ENCODE data around the gene TSEN54. TPM values are rescaled to one million over a fixed set of nuclear protein-coding genes. Genes with fewer than 3 reads are reported as not detected.
"Not testable (repeated sequence)": the region's sequence is repeated elsewhere in the genome, so short reads cannot be mapped to it uniquely, and the experiment has no call there.

The TSEN54 gene
- total RNA-seq, 2 experiments from 2014 or later, result 76.6 to 77.8 TPM

DNA sequence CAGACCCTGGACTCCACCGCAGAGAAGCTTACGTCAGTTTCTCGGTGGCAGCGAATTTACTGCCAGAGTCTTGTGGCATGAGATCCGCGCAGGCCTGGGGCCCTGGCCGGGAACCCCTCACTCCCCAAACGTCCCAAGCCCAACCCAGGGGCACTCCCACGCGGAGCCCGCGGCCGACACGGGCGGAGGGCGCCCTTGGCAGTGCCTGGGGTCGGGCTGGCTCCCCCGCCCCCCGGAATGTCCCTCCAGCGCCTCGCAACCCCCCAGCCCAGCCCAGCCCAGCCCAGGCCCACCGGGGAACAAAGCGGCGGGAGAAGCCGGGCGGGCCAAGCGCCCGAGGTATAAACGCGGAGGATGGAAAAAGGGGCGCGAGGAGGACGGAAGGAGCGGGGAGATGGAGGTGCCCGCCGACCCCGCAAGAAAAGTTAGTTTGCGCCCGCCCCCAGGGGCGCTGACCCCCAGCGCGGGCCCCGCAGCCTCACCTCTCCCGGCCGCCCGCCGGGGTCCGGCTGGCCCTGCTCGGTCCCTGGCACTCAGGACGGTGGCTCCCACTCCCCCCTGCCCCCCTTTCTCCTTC is 1.3 kb upstream of the TSEN54 start:
- POLR2A ChIA-PET, result interaction anchor here (1.0 kb wide), 1 partner anchor 59 kb away, joined by 3 read pairs; the partner anchor contains the start of gene TMEM94
- Mint-ChIP-seq H3K27ac (no peak overlapping the region), H3K27me3 (ENCODE audit: low read depth) (peaks cover 3% of the 10 kb centered on the region), H3K36me3 (ENCODE audit: low read depth) (peaks cover 19% of the 10 kb centered on the region), H3K4me1 (ENCODE audit: low read depth) (peaks cover 28% of the 10 kb centered on the region), H3K9me3 (ENCODE audit: insufficient read depth) (no peaks in the 10 kb centered on the region), H3K4me3 (peak overlapping the region; percentile 76)
- no peak for ATAC-seq
- CTCF ChIA-PET, result interaction anchor here (0.6 to 0.9 kb wide), 2 partner anchors 10 to 88 kb away, joined by 3 read pairs; no protein-coding TSS in a partner anchor
- no peak for DNase-seq

DNA sequence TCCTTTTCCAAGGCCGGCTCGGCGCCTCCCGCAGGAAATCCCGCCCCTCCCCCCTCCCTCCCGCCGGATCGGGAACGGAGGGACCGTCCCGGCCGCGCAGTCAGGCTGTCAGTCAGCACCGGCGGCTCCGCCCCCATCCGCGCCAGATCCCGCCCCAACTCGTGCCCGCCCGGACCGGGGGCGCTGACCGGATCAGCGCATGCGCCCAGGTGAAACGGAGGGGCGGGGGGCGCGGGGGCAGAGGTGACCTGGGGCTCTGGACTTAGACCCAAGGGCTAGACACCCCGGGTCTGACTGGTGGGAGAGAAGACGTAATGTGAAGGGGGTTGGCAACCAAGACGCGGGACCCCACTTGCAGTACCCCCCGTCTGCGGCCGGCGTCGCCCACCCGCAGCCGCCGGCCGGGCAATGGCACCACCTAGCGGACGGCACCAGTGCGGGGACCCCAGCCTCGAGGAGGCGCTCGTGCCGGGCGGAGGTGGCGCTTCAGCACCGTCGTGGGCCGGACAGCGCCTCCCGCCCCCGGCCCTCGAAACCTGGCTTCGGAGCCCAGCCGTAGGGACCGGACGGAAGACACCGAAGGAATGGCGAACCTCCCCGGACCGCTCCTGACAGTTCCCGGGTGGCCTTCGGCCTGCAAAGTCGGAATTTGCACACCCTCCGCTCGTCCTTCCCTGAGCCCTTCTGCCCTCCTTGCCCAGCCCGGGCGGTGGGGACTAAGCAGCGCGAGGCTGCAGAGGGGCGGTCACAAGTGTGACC is 653 bp upstream of the TSEN54 start, which contains the start of gene CASKIN2:
Gene CASKIN2 (minus strand): TSS at position 42 of the 759 bp plus-strand sequence. CDS start 1,733 bp downstream, outside the sequence.
- Mint-ChIP-seq H3K27me3 (ENCODE audit: low read depth) (peaks cover 3% of the 10 kb centered on the region), H3K9me3 (ENCODE audit: insufficient read depth) (no peaks in the 10 kb centered on the region), H3K27ac (peak within 1 kb of the TSS; percentile 52), H3K4me1 (ENCODE audit: low read depth) (peaks cover 28% of the 10 kb centered on the region), H3K36me3 (ENCODE audit: low read depth) (peaks cover 20% of the 10 kb centered on the region), H3K4me3 (peak within 1 kb of the TSS; percentile 76)
- POLR2A ChIA-PET, result interaction anchor here (1.0 to 3.1 kb wide), 9 partner anchors 11 to 245 kb away, joined by 3 to 15 read pairs (median 6); partner anchors contain the start of genes GRB2, MIF4GD, MYO15B and RECQL5
- DNase-seq (peak; percentile 83), ATAC-seq (peak; percentile 54)
- CTCF ChIA-PET, result interaction anchor here (0.7 to 3.3 kb wide), 34 partner anchors 9 to 255 kb away, joined by 3 to 26 read pairs (median 4); partner anchors contain the start of genes GALK1, LLGL2, MIF4GD and MYO15B

DNA sequence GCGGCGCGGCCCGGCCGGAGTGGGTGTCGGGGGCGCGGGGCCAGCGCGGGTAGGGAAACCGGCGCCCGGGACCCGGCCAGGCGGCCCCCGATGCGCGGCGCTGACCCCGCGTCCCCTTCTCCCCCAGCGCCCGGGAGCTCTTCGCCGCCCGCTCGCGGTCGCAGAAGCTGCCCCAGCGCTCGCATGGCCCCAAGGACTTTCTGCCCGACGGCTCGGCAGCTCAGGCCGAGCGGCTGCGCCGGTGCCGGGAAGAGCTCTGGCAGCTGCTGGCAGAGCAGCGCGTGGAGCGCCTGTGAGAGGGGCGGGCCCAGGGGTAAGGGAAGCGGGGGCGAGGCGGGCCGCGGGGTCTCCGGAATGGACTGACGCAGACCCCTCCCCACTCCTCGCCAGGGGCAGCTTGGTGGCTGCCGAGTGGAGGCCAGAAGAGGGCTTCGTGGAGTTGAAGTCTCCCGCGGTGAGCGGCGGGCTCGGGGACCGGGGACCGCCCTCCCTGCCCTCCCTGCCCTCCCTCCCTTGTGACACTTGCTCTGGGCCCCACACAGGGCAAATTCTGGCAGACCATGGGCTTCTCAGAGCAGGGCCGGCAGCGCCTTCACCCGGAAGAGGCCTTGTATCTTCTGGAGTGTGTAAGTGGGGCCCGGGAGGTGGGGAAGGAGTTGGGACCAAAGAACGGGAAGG is 430 bp downstream of the TSEN54 start:
- ATAC-seq, result peak; percentile 15
- peak overlapping the region; percentile 97 for H3K27ac Mint-ChIP-seq

DNA sequence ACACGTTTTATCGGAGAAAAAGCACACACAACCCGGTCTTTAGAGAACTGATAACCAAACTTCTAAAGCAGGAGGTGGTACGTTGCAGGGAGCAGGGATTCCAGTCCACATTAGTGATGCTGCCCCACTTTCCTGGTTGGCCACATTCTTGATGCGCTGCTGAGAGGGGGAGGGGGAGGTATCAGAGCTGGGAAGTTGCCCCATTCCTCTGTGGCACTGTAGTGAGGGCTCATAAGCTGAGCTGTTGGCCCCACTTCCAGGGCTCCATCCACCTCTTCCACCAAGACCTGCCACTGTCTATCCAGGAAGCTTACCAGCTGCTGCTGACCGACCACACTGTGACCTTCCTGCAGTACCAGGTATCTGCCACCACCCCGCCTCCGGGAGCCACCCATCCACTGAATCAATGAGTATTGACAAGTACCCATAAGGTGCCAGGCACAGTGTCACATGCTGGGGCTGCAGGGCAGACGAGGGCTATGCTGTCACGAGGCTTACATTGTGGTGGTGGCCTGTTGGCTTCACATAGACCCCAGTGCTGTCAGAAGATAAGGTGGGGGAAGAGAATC is 1.1 kb downstream of the TSEN54 start:
- Mint-ChIP-seq H3K9me3 (ENCODE audit: insufficient read depth) (no peaks in the 10 kb centered on the region), H3K36me3 (ENCODE audit: low read depth) (peaks cover 33% of the 10 kb centered on the region), H3K4me1 (ENCODE audit: low read depth) (peaks cover 28% of the 10 kb centered on the region), H3K27me3 (ENCODE audit: low read depth) (peaks cover 3% of the 10 kb centered on the region), H3K4me3 (peak overlapping the region; percentile 89), H3K27ac (peak overlapping the region; percentile 97)
- peak; percentile 50 for DNase-seq
- ATAC-seq, result no peak
- POLR2A ChIA-PET, result interaction anchor here (0.7 to 3.1 kb wide), 7 partner anchors 10 to 257 kb away, joined by 3 to 15 read pairs (median 5); partner anchors contain the start of genes GRB2, SLC25A19 and TMEM94
- CTCF ChIA-PET, result interaction anchor here (1.0 to 3.3 kb wide), 16 partner anchors 10 to 228 kb away, joined by 3 to 26 read pairs (median 6); partner anchors contain the start of genes SLC25A19, SMIM5 and TMEM94

More for the DNA sequence above, 430 bp downstream of the TSEN54 start:
- peak overlapping the region; percentile 89 for H3K4me3 Mint-ChIP-seq
- H3K27me3 Mint-ChIP-seq (ENCODE audit: low read depth), result peaks cover 3% of the 10 kb centered on the region
- ChIA-PET CTCF (interaction anchor here (0.6 to 3.3 kb wide), 43 partner anchors 8 to 266 kb away, joined by 3 to 26 read pairs (median 4); partner anchors contain the start of genes GALK1, GRB2, LLGL2 and MIF4GD), POLR2A (interaction anchor here (1.0 to 3.1 kb wide), 10 partner anchors 10 to 256 kb away, joined by 3 to 15 read pairs (median 5); partner anchors contain the start of genes GGA3, GRB2, MIF4GD and MYO15B)
- peaks cover 28% of the 10 kb centered on the region for H3K36me3 Mint-ChIP-seq (ENCODE audit: low read depth)
- peaks cover 28% of the 10 kb centered on the region for H3K4me1 Mint-ChIP-seq (ENCODE audit: low read depth)
- peak; percentile 45 for DNase-seq
- no peaks in the 10 kb centered on the region for H3K9me3 Mint-ChIP-seq (ENCODE audit: insufficient read depth)

DNA sequence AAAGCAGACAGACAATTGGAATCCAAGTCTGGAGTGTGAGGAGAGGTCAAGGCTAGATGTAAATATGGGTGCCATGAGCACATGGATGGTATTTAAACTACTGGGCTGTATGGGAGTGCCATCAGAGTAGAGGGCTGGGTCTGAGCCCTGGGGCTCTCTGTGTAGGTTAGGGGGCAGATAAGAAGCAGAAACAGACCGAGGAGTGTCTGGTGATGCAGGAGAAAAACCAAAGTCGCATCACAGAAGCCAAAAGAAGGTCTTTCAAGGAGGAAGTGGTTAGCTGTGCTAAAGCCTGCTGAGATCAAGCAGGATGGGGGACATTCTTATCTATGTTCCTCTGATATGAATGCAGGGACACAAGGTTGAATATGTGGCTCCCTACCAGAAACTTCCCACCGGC is 1.9 kb downstream of the TSEN54 start:
- POLR2A ChIA-PET, result interaction anchor here (0.7 to 3.1 kb wide), 8 partner anchors 9 to 258 kb away, joined by 3 to 15 read pairs (median 3); partner anchors contain the start of genes MYO15B, SLC25A19 and TMEM94
- peaks cover 29% of the 10 kb centered on the region for H3K4me1 Mint-ChIP-seq (ENCODE audit: low read depth)
- ATAC-seq (peak; percentile 53), DNase-seq (peak; percentile 84)
- peak overlapping the region; percentile 97 for H3K27ac Mint-ChIP-seq
- CTCF ChIA-PET, result interaction anchor here (0.6 to 3.3 kb wide), 12 partner anchors 9 to 235 kb away, joined by 3 to 26 read pairs (median 5); partner anchors contain the start of genes SLC25A19 and SMIM5
- H3K4me3 Mint-ChIP-seq, result peak overlapping the region; percentile 89
- no peaks in the 10 kb centered on the region for H3K9me3 Mint-ChIP-seq (ENCODE audit: insufficient read depth)
- peaks cover 3% of the 10 kb centered on the region for H3K27me3 Mint-ChIP-seq (ENCODE audit: low read depth)
- peaks cover 38% of the 10 kb centered on the region for H3K36me3 Mint-ChIP-seq (ENCODE audit: low read depth)

DNA sequence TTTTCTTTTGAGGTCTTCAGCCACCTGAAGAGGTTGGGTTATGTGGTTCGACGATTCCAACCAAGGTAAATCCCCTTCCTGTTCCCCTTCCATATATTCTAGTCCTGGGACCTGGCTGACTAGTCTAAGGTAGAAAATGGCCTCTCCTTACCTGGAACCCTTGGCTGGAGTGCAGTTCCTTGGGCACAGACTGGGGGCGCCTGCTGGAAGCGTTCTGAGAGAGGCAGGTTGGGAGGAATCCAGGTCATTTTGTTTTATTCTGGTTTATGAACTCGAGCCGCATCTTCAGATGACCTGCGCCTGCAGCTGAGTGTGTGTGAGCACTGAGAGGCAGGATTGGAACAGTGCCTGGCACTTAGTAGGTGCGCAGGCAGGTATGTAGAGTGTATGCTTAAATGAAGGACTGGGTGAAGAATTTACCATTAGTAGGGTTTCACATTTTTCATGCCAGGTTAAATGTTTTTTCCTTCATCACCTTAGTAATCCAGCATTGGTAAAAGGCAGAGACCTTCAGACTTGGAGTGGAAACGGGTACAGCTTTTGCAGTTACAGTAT is 2.7 kb downstream of the TSEN54 start:
- ChIA-PET POLR2A (interaction anchor here (1.0 to 1.2 kb wide), 2 partner anchors 13 to 16 kb away, joined by 3 to 5 read pairs; no protein-coding TSS in a partner anchor), CTCF (interaction anchor here (0.7 to 3.3 kb wide), 7 partner anchors 15 to 234 kb away, joined by 3 to 26 read pairs (median 4); partner anchors contain the start of gene SMIM5)
- peaks cover 44% of the 10 kb centered on the region for H3K36me3 Mint-ChIP-seq (ENCODE audit: low read depth)
- DNase-seq (no peak), ATAC-seq (no peak)
- peaks cover 1% of the 10 kb centered on the region for H3K27me3 Mint-ChIP-seq (ENCODE audit: low read depth)
- peak overlapping the region; percentile 89 for H3K4me3 Mint-ChIP-seq
- H3K9me3 Mint-ChIP-seq (ENCODE audit: insufficient read depth), result no peaks in the 10 kb centered on the region
- H3K27ac Mint-ChIP-seq, result peak overlapping the region; percentile 97
- peaks cover 30% of the 10 kb centered on the region for H3K4me1 Mint-ChIP-seq (ENCODE audit: low read depth)

DNA sequence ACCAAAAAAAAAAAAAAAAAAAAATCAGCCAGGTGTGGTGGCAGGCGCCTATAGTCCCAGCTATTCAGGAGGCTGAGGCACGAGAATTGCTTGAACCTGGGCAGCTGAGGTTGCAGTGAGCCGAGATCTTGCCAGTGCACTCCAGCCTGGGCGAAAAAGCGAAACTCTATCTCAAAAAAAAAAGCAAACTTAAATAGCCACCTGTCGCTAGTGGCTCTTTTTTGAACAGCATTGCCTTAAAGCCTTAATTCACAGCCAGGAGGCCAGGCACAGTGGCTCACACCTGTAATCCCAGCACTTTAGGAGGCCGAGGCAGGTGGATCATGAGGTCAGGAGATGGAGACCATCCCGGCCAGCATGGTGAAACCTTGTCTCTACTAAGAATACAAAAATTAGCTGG is 4.1 kb downstream of the TSEN54 start:
- not testable (repeated sequence) for DNase-seq; H3K4me3 Mint-ChIP-seq; H3K27me3 Mint-ChIP-seq (ENCODE audit: low read depth); ATAC-seq; H3K27ac Mint-ChIP-seq; H3K9me3 Mint-ChIP-seq (ENCODE audit: insufficient read depth)
- ChIA-PET POLR2A (interaction anchor here (1.1 kb wide), 1 partner anchor 15 kb away, joined by 3 read pairs; no protein-coding TSS in a partner anchor), CTCF (interaction anchor here (1.5 kb wide), 1 partner anchor 14 kb away, joined by 3 read pairs; no protein-coding TSS in a partner anchor)
- Mint-ChIP-seq H3K36me3 (ENCODE audit: low read depth) (peaks cover 46% of the 10 kb centered on the region), H3K4me1 (ENCODE audit: low read depth) (peaks cover 35% of the 10 kb centered on the region)

DNA sequence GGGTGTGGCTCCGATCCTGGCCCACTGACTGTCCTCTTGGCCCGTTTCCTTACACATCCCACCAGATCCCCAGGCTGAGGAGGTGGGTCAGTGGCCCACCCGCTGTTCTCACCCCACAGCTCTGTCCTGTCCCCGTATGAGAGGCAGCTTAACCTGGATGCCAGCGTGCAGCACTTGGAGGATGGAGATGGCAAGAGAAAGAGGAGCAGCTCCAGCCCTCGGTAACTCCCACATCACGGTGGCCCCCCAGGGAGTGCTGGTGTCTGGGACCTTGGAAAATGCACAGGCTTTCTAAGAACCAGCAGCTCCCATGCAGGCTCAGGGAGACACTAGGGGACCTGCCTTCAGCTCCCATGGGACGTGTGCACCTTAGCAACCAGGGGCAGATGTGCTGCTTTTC is 5.0 kb downstream of the TSEN54 start:
- ChIA-PET POLR2A (interaction anchor here (0.7 to 1.4 kb wide), 4 partner anchors 14 to 69 kb away, joined by 3 read pairs; partner anchors contain the start of gene TMEM94), CTCF (interaction anchor here (1.5 kb wide), 2 partner anchors 14 to 67 kb away, joined by 3 to 6 read pairs; no protein-coding TSS in a partner anchor)
- Mint-ChIP-seq H3K36me3 (ENCODE audit: low read depth) (peaks cover 46% of the 10 kb centered on the region), H3K4me1 (ENCODE audit: low read depth) (peaks cover 37% of the 10 kb centered on the region), H3K9me3 (ENCODE audit: insufficient read depth) (no peaks in the 10 kb centered on the region), H3K4me3 (no peak overlapping the region), H3K27ac (no peak overlapping the region), H3K27me3 (ENCODE audit: low read depth) (peaks cover under 1% of the 10 kb centered on the region)
- no peak for ATAC-seq
- no peak for DNase-seq

DNA sequence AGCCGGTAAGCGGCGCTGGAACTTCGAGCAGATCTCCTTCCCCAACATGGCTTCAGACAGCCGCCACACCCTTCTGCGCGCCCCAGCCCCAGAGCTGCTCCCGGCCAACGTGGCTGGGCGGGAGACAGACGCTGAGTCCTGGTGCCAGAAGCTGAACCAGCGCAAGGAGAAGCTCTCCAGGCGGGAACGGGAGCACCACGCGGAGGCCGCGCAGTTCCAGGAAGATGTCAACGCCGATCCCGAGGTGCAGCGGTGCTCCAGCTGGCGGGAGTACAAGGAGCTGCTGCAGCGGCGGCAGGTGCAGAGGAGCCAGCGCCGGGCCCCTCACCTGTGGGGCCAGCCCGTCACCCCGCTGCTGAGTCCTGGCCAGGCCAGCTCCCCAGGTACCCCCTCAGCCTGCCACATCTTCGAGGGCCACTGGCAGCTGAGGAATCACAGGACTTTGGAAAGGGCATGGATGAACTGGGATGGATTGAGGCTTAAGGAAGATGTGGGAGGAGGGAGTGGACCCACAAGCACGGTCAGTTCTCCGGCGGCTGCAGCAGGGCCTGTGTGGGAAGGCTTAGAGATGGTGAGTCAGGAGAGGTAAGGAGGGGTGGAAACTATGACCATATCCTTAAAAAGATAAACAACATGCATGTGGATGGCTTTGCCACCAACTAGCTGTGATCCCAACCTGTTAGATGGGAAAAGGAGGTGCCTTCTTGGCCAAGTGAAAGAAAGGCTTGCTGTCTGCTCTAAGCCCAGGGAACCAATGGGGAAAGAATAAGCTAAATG is 5.8 kb downstream of the TSEN54 start:
- H3K27me3 Mint-ChIP-seq (ENCODE audit: low read depth), result peaks cover 6% of the 10 kb centered on the region
- ChIA-PET POLR2A (interaction anchor here (0.6 to 1.4 kb wide), 4 partner anchors 13 to 68 kb away, joined by 3 to 4 read pairs (median 3); partner anchors contain the start of gene TMEM94), CTCF (interaction anchor here (1.5 kb wide), 2 partner anchors 13 to 66 kb away, joined by 3 to 6 read pairs; no protein-coding TSS in a partner anchor)
- H3K4me3 Mint-ChIP-seq, result no peak overlapping the region
- no peak for ATAC-seq
- DNase-seq, result no peak
- H3K9me3 Mint-ChIP-seq (ENCODE audit: insufficient read depth), result no peaks in the 10 kb centered on the region
- H3K36me3 Mint-ChIP-seq (ENCODE audit: low read depth), result peaks cover 47% of the 10 kb centered on the region
- no peak overlapping the region for H3K27ac Mint-ChIP-seq
- peaks cover 44% of the 10 kb centered on the region for H3K4me1 Mint-ChIP-seq (ENCODE audit: low read depth)
